OCI-LY1 (cell line): ENCODE results near the gene ZBED3.

Source experiments
- CTCF ChIP-seq: fragments of 200-600 bp; sonication (generic), shearing (Covaris generic); IDR thresholded peaks from 2 replicates; pipeline ENCODE4 v1.5.1; 2017; ENCODE audit warnings: mild to moderate bottlenecking, antibody characterized with exemption, low read length, moderate library complexity, mixed read lengths
- EZH2 ChIP-seq: fragments of 200-600 bp; sonication (generic), shearing (Covaris generic); IDR thresholded peaks from 2 replicates; pipeline ENCODE4 v1.8.0; 2017; ENCODE audit warnings: borderline replicate concordance, mixed run types, mild to moderate bottlenecking, antibody characterized with exemption, low read length, moderate library complexity, mixed read lengths

- no peak for TF ChIP-seq CTCF
- no peak for TF ChIP-seq EZH2
These were observed 36.0 kb upstream of the ZBED3 start for GRCh38 chr5:77123057-77123456.
